Heart left ventricle (tissue), 16 donors: Measurements from ENCODE around the gene PUDP. TPM values are rescaled to one million over a fixed set of nuclear protein-coding genes. Genes with fewer than 3 reads are reported as not detected.

ENCODE experiments used
- ATAC-seq, 4 donors: fragments of 200-7000 bp; cut with Tn5 transposase; one replicate each; pipeline ENCODE4 v1.9.1; 2020 to 2022; ENCODE audit warnings: moderate library complexity in 4 of 4, mild to moderate bottlenecking in 3 of 4, moderate number of reproducible peaks in 1 of 4
- DNase-seq, 5 donors: peaks; one replicate each; pipeline ENCODE4 v3.0.0-alpha.2; 2020
- H3K27ac ChIP-seq, 12 donors: fragments of 200-600 bp; sonication (generic) in 4 of 12; one replicate each; pipeline versions ENCODE4 v1.5.0 to v1.8.0; 2016 to 2022; ENCODE audit warnings: mild to moderate bottlenecking in 2 of 12
- H3K27me3 ChIP-seq, 9 donors: fragments of 200-600 bp; sonication (generic) in 2 of 9; one replicate each; pipeline versions ENCODE4 v1.5.1 to v1.8.0; 2016 to 2022; ENCODE audit warnings: mild to moderate bottlenecking in 3 of 9
- H3K36me3 ChIP-seq, 9 donors: fragments of 200-600 bp; sonication (generic) in 2 of 9; one replicate each; pipeline versions ENCODE4 v1.5.0 to v1.8.0; 2018 to 2022; ENCODE audit warnings: mild to moderate bottlenecking in 2 of 9
- H3K4me1 ChIP-seq, 12 donors: fragments of 200-600 bp; sonication (generic) in 4 of 12; one replicate each; pipeline versions ENCODE4 v1.5.0 to v1.8.0; 2016 to 2022; ENCODE audit warnings: mild to moderate bottlenecking in 3 of 12
- H3K4me3 ChIP-seq, 12 donors: fragments of 200-600 bp; sonication (generic) in 4 of 12; one replicate each; pipeline versions ENCODE4 v1.5.0 to v1.8.0; 2017 to 2022; ENCODE audit warnings: mild to moderate bottlenecking in 9 of 12, moderate library complexity in 4 of 12
- H3K9me3 ChIP-seq, 12 donors: fragments of 200-600 bp; sonication (generic) in 4 of 12; one replicate each; pipeline versions ENCODE4 v1.5.0 to v1.8.0; 2016 to 2022; ENCODE audit warnings: mild to moderate bottlenecking in 1 of 12
- CTCF ChIP-seq, 12 donors: fragments of 200-600 bp; sonication (generic) in 4 of 12; IDR thresholded peaks; one replicate each; pipeline versions ENCODE4 v1.5.0 to v1.8.0; 2018 to 2022; ENCODE audit warnings: antibody characterized with exemption in 12 of 12, mild to moderate bottlenecking in 5 of 12
- POLR2A ChIP-seq, 2 donors: fragments of 450-650 bp; IDR thresholded peaks; one replicate each; pipeline ENCODE4 v1.6.1; 2017; ENCODE audit warnings: antibody characterized with exemption in 2 of 2, mild to moderate bottlenecking in 2 of 2, moderate library complexity in 2 of 2
- WGBS, 4 donors: extraction: QIAGEN DNeasy Blood & Tissue Kit in 2 of 4; methylation state at CpG; one replicate each; pipeline versions ENCODE4 v1.1.5 to v1.1.7; 2013 to 2018; 5-methylcytosine and 5-hydroxymethylcytosine counted together
- intact Hi-C, 10 donors: fragments of 100-400 bp; cut with DNase I; formaldehyde crosslinking; loops; one replicate each; pipeline versions ENCODE4 v1.11.1 to v1.14.2; 2022
- polyA plus RNA-seq, 2 donors: library from polyadenylated mRNA; stranded (reverse); fragments of 200-250 nt; gene quantifications; one replicate each; pipeline ENCODE4 v1.2.3, GENCODE V29; 2013
- total RNA-seq, 9 donors: library from RNA; depleted of rRNA in 2 of 9; stranded (reverse); fragments of >200 nt in 2 of 9; fragmentation: NEBNext Ultra II Directional in 3 of 9; extraction: Animal tissue kit (Norgen Biotek cat#: 25700) in 3 of 9; gene quantifications; one replicate each; pipeline versions ENCODE4 v1.1.0 to v1.2.4, GENCODE V29; 2016 to 2023
- donor health status: ischemic (EF 13 %, LVEDD 7.1; RV severe dilation, severe dysfunction).
- donor health status: healthy with polysubstance abuse.
- donor health status: DM: no; HTN: yes; CAD: no.
- donor health status: DM: no; HTN: no; CAD: no.
- donor health status: ischemic (EF 25% LVEDD 6.9; RV normal size, moderate dysfunction).
- donor health status: ischemic (EF 25% LVEDD 5.7; RV mildly dilated, moderate dysfunction).
- donor health status: healthy.
- donor health status: DM: yes; HTN: yes; CAD: no.
- donor health status: ischemic (EF 35%, LVEDD 5.7; RV mildly dilated, moderate dysfunction).
- donor health status: nonischemic (EF 11% LVEDD 7.7; RV severe dilation, severe dysfunction).
- donor health status: DM: yes; HTN: yes; CAD: no.
- donor health status: PGD.
- donor health status: ischemic (EF 29% LVEDD 5.4; RV normal size, mild dysfunction).
- donor health status: nonischemic (EF 23%, LVEDD 6.1; RV moderate dilation, normal function).

PUDP gene
- total and polyA plus RNA-seq, 11 donors = 11.2 to 36.4 (median 25.0) TPM

- H3K27me3 ChIP-seq = no peaks in the 10 kb centered on the region
- no peaks in the 10 kb centered on the region for H3K36me3 ChIP-seq
- 22 to 36% (median 28%) methylated on average over 2 of the region's 2 CpGs for WGBS, 4 donors
- TF ChIP-seq CTCF (IDR thresholded peaks at IDR 0.05) = no peak
- TF ChIP-seq POLR2A (IDR thresholded peaks at IDR 0.05) = no peak
- intact Hi-C loops = no loop called here
- H3K4me1 ChIP-seq = peaks cover 0 to 32% (median 8%) of the 10 kb centered on the region in 12 donors
- DNase-seq (no peak), ATAC-seq (peak in 1 of 4 donors; percentile 46)
- no peaks in the 10 kb centered on the region for H3K9me3 ChIP-seq
- no peak overlapping the region for H3K4me3 ChIP-seq
- peak overlapping the region in 1 of 12 donors; percentile 26 for H3K27ac ChIP-seq
Measured at GRCh38 chrX:7120878-7121219, 27.1 kb downstream of the PUDP start.

GRCh38 chrX:7119950-7120877, 27.7 kb downstream of the PUDP start:
- DNase-seq = no peak
- H3K9me3 ChIP-seq = no peaks in the 10 kb centered on the region
- 86 to 93% (median 89%) methylated on average over 7 of the region's 7 CpGs for WGBS, 4 donors
- peak in 3 of 4 donors; percentile 27 to 59 (median 49) for ATAC-seq
- peak overlapping the region in 5 of 12 donors; percentile 5 to 60 (median 14) for H3K27ac ChIP-seq
- intact Hi-C loops = no loop called here
- TF ChIP-seq POLR2A (IDR thresholded peaks at IDR 0.05) (no peak), CTCF (IDR thresholded peaks at IDR 0.05) (no peak)
- peaks cover 0 to 39% (median 11%) of the 10 kb centered on the region in 12 donors for H3K4me1 ChIP-seq
- no peaks in the 10 kb centered on the region for H3K36me3 ChIP-seq
- H3K27me3 ChIP-seq = no peaks in the 10 kb centered on the region
- H3K4me3 ChIP-seq = no peak overlapping the region

- no peak overlapping the region for H3K4me3 ChIP-seq
- peaks cover 0 to 40% (median 12%) of the 10 kb centered on the region in 12 donors for H3K4me1 ChIP-seq
- 82 to 93% (median 89%) methylated on average over 3 of the region's 3 CpGs for WGBS, 4 donors
- no peak overlapping the region for H3K27ac ChIP-seq
- no peak for TF ChIP-seq POLR2A (IDR thresholded peaks at IDR 0.05)
- TF ChIP-seq CTCF (IDR thresholded peaks at IDR 0.05) = no peak
- intact Hi-C loops = no loop called here
- H3K36me3 ChIP-seq = no peaks in the 10 kb centered on the region
- no peaks in the 10 kb centered on the region for H3K9me3 ChIP-seq
- no peak for DNase-seq
- H3K27me3 ChIP-seq = no peaks in the 10 kb centered on the region
- ATAC-seq = no peak
Measured at GRCh38 chrX:7117587-7117986, 30.4 kb downstream of the PUDP start.

- no peaks in the 10 kb centered on the region for H3K27me3 ChIP-seq
- TF ChIP-seq CTCF (IDR thresholded peaks at IDR 0.05) (no peak), POLR2A (IDR thresholded peaks at IDR 0.05) (no peak)
- ATAC-seq = no peak
- no peaks in the 10 kb centered on the region for H3K9me3 ChIP-seq
- H3K4me3 ChIP-seq = no peak overlapping the region
- H3K4me1 ChIP-seq = peaks cover 0 to 26% (median 9%) of the 10 kb centered on the region in 12 donors
- intact Hi-C loops = no loop called here
- no peak overlapping the region for H3K27ac ChIP-seq
- WGBS, 4 donors = 87 to 94% (median 92%) methylated on average over 2 to 3 of the region's 3 CpGs
- H3K36me3 ChIP-seq = no peaks in the 10 kb centered on the region
- no peak for DNase-seq
Measured at GRCh38 chrX:7116081-7116480, 31.9 kb downstream of the PUDP start.
